GM23248 (cell line): ENCODE results near the gene SIGLEC1. TPM values are rescaled to one million over a fixed set of nuclear protein-coding genes. Genes with fewer than 3 reads are reported as not detected.

Experiments
- DNase-seq: peaks from one replicate; pipeline ENCODE4 v3.0.0-alpha.2; 2015
- H2AFZ ChIP-seq: fragments of 200-600 bp; sonication (generic); 2 replicates; pipeline ENCODE4 v1.6.1; 2016; ENCODE audit warnings: antibody characterized with exemption
- H3F3A ChIP-seq: fragments of 200-600 bp; sonication (generic); 2 replicates; pipeline ENCODE4 v1.6.1; 2016; ENCODE audit warnings: mild to moderate bottlenecking, antibody characterized with exemption, mixed run types; ENCODE audit not compliant: insufficient read depth
- H3K27ac ChIP-seq: fragments of 200-600 bp; sonication (generic); 2 replicates; pipeline ENCODE4 v1.5.1; 2016; ENCODE audit warnings: mild to moderate bottlenecking
- H3K27me3 ChIP-seq: fragments of 200-600 bp; sonication (generic); replicated peaks from 2 replicates; pipeline ENCODE4 v1.6.1; 2016; ENCODE audit warnings: mild to moderate bottlenecking; ENCODE audit not compliant: insufficient read depth
- H3K36me3 ChIP-seq: fragments of 200-600 bp; sonication (generic); 2 replicates; pipeline ENCODE4 v1.6.1; 2016; ENCODE audit warnings: low read depth, mild to moderate bottlenecking
- H3K4me1 ChIP-seq: fragments of 200-600 bp; sonication (generic); 2 replicates; pipeline ENCODE4 v1.6.1; 2016; ENCODE audit warnings: mild to moderate bottlenecking; ENCODE audit not compliant: insufficient read depth
- H3K4me2 ChIP-seq: fragments of 200-600 bp; sonication (generic); one replicate; pipeline ENCODE4 v1.6.1; 2016; ENCODE audit warnings: mild to moderate bottlenecking; ENCODE audit not compliant: unreplicated experiment
- H3K4me3 ChIP-seq: fragments of 200-600 bp; sonication (generic); 2 replicates; pipeline ENCODE4 v1.5.1; 2016; ENCODE audit warnings: mild to moderate bottlenecking
- H3K79me2 ChIP-seq: fragments of 200-600 bp; sonication (generic); 2 replicates; pipeline ENCODE4 v1.6.1; 2016; ENCODE audit warnings: mild to moderate bottlenecking; ENCODE audit not compliant: insufficient read depth
- H3K9ac ChIP-seq: fragments of 200-600 bp; sonication (generic); 2 replicates; pipeline ENCODE4 v1.6.1; 2016; ENCODE audit warnings: mild to moderate bottlenecking
- H3K9me2 ChIP-seq: fragments of 200-600 bp; sonication (generic); 2 replicates; pipeline ENCODE4 v1.6.1; 2016; ENCODE audit warnings: mixed run types, mild to moderate bottlenecking, moderate library complexity; ENCODE audit not compliant: insufficient read depth
- H3K9me3 ChIP-seq: fragments of 200-600 bp; sonication (generic); one replicate; pipeline ENCODE4 v1.6.1; 2017; ENCODE audit warnings: low read depth
- H4K20me1 ChIP-seq: fragments of 200-600 bp; sonication (generic); 2 replicates; pipeline ENCODE4 v1.6.0; 2016; ENCODE audit not compliant: insufficient read depth
- EZH2 ChIP-seq: fragments of 200-600 bp; sonication (generic); IDR thresholded peaks from 2 replicates; pipeline ENCODE4 v1.6.1; 2018; ENCODE audit warnings: antibody characterized with exemption, mild to moderate bottlenecking; ENCODE audit not compliant: insufficient read depth, poor library complexity, severe bottlenecking
- EZH2phosphoT487 ChIP-seq: fragments of 200-600 bp; sonication (generic); IDR thresholded peaks from 2 replicates; pipeline ENCODE4 v1.6.1; 2018; ENCODE audit warnings: antibody characterized with exemption, moderate library complexity, mild to moderate bottlenecking, low read depth; ENCODE audit not compliant: insufficient read depth
- WGBS, 2 experiments: methylation state at CpG; one replicate each; pipeline ENCODE4 v1.1.6; 2015 to 2017; ENCODE audit warnings: low lambda C conversion rate in 2 of 2, low coverage in 1 of 2; ENCODE audit errors: missing lambda C conversion rate in 2 of 2; 5-methylcytosine and 5-hydroxymethylcytosine counted together
- in situ Hi-C: fragments of 300-500 bp; cut with MboI; formaldehyde crosslinking; loops from 2 replicates; pipeline ENCODE4 v1.15.0; 2020
- polyA plus RNA-seq: library from polyadenylated mRNA; unstranded; fragments of >200 nt; fragmentation: Nextera tagmentation; extraction: Ambion mirVana; gene quantifications from 2 replicates; pipeline ENCODE4 v1.2.1, GENCODE V29; 2016
- total RNA-seq: library from RNA; depleted of rRNA; stranded (reverse); fragments of >200 nt; shearing (Covaris generic); gene quantifications from 2 replicates; pipeline ENCODE4 v1.2.3, GENCODE V29; 2014

Gene SIGLEC1
- total and polyA plus RNA-seq, 2 experiments from 2014 or later, result not detected

GRCh38 chr20:3739926-3740451 lies 27.6 kb upstream of the SIGLEC1 start:
- Histone ChIP-seq H3K9me3 (no peaks in the 10 kb centered on the region), H3K9ac (no peak overlapping the region), H3F3A (no peaks in the 10 kb centered on the region), H3K36me3 (no peaks in the 10 kb centered on the region), H3K9me2 (no peaks in the 10 kb centered on the region), H2AFZ (no peak overlapping the region), H3K27ac (no peak overlapping the region), H3K27me3 (no peaks in the 10 kb centered on the region), H3K79me2 (no peaks in the 10 kb centered on the region), H3K4me1 (no peaks in the 10 kb centered on the region), H3K4me3 (no peak overlapping the region), H4K20me1 (no peaks in the 10 kb centered on the region), H3K4me2 (no peak overlapping the region)
- no peak for TF ChIP-seq EZH2phosphoT487
- no peak for TF ChIP-seq EZH2
- 57 to 58% methylated on average over 7 of the region's 7 CpGs for WGBS, 2 experiments
- DNase-seq, result no peak
- in situ Hi-C loops, result no loop called here

GRCh38 chr20:3739054-3739925 lies 26.9 kb upstream of the SIGLEC1 start:
- H3K4me2 ChIP-seq, result no peak overlapping the region
- no peak overlapping the region for H3K4me3 ChIP-seq
- TF ChIP-seq EZH2, result no peak
- no peak for TF ChIP-seq EZH2phosphoT487
- in situ Hi-C loops, result no loop called here
- H3K9ac ChIP-seq, result no peak overlapping the region
- 77 to 81% methylated on average over 19 of the region's 19 CpGs for WGBS, 2 experiments
- H3K4me1 ChIP-seq, result no peaks in the 10 kb centered on the region
- H3K9me2 ChIP-seq, result no peaks in the 10 kb centered on the region
- H3K36me3 ChIP-seq, result no peaks in the 10 kb centered on the region
- H4K20me1 ChIP-seq, result no peaks in the 10 kb centered on the region
- no peaks in the 10 kb centered on the region for H3K27me3 ChIP-seq
- no peak overlapping the region for H3K27ac ChIP-seq
- H3K9me3 ChIP-seq, result no peaks in the 10 kb centered on the region
- no peak overlapping the region for H2AFZ ChIP-seq
- no peaks in the 10 kb centered on the region for H3F3A ChIP-seq
- DNase-seq, result no peak
- no peaks in the 10 kb centered on the region for H3K79me2 ChIP-seq

DNA sequence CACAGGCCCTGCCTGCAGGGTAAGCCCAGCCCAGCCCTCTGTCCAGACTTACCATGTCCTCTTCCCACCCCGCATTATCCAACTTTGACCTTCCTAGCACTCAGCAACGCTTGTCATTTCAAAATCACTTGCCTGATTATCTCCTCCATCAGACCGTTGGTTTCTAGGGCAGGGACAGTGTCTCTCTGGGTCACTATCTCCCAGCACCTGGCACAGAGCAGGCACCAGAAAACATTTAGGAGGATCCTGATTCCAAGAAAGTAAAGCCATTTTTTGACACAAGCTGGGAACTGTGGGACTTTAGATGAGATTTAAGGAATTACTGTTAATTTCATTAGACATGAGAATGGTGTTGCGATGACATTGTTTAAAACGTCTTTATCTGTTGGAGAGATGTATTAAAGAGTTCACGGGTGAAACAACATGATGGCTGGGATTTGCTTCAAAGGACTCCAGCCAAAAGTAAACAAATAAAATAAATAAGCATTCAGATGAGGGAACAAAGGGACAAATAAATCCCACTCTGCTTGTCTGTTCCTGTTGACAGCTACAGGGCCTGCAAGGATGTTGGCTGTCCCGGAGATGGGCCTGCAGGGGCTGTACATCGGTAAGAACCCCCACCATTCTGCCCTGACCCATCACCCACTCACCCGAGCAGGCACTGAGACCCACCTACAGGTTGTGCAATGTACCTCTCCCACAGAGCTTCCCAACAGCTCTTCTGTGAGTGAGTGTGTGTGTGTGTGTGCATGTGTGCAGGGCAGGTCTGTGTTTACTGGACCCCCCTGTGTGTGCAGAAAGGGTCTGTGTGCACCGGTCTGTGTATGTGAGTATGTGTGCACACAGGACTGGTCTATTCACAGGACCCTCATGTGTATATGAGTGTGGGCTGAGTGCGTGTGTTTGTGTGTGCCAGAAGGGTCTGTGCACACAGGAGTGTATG lies 26.0 kb upstream of the SIGLEC1 start:
- 65 to 69% methylated on average over 11 of the region's 11 CpGs for WGBS, 2 experiments
- in situ Hi-C loops, result no loop called here

DNA sequence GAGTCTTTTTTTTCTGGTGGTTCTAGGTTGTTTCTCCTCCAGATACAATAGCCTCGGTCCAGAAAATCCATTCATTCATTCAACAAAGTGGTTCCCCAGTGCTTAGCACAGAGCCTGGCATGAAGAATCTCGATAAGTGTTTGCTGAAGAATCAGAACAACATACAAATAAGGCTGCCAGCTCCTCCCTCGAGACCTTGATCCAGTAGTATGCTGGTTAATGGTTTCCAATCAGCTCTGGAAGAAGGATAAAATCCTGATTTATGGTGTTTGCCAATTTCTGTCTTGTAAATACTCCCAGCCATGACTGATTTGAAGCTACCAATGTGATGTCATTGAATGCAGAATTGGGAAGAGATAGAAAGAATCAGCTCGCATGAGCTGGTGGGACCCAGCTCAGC lies 23.4 kb upstream of the SIGLEC1 start:
- no peak overlapping the region for H3K9ac ChIP-seq
- TF ChIP-seq EZH2 (no peak), EZH2phosphoT487 (no peak)
- no peaks in the 10 kb centered on the region for H3K4me1 ChIP-seq
- no peaks in the 10 kb centered on the region for H3K79me2 ChIP-seq
- no peak overlapping the region for H2AFZ ChIP-seq
- peaks cover 13% of the 10 kb centered on the region for H3K27me3 ChIP-seq
- no peaks in the 10 kb centered on the region for H3K9me2 ChIP-seq
- no peaks in the 10 kb centered on the region for H3F3A ChIP-seq
- in situ Hi-C loops, result no loop called here
- H3K4me3 ChIP-seq, result no peak overlapping the region
- H3K36me3 ChIP-seq, result no peaks in the 10 kb centered on the region
- DNase-seq, result no peak
- H4K20me1 ChIP-seq, result no peaks in the 10 kb centered on the region
- WGBS, 2 experiments, result 59 to 64% methylated on average over 4 of the region's 4 CpGs
- no peak overlapping the region for H3K27ac ChIP-seq
- no peaks in the 10 kb centered on the region for H3K9me3 ChIP-seq
- no peak overlapping the region for H3K4me2 ChIP-seq

More for the DNA sequence above, 26.0 kb upstream of the SIGLEC1 start:
- H3K4me1 ChIP-seq, result no peaks in the 10 kb centered on the region
- no peaks in the 10 kb centered on the region for H3K9me2 ChIP-seq
- peaks cover 3% of the 10 kb centered on the region; the same call in 1 of the 2 replicates for H3K27me3 ChIP-seq
- H3K36me3 ChIP-seq, result no peaks in the 10 kb centered on the region
- no peak for TF ChIP-seq EZH2phosphoT487
- no peak for TF ChIP-seq EZH2
- H3F3A ChIP-seq, result no peaks in the 10 kb centered on the region
- H3K9me3 ChIP-seq, result no peaks in the 10 kb centered on the region
- no peak overlapping the region for H3K27ac ChIP-seq
- no peaks in the 10 kb centered on the region for H4K20me1 ChIP-seq
- no peak overlapping the region for H3K4me2 ChIP-seq
- no peaks in the 10 kb centered on the region for H3K79me2 ChIP-seq
- no peak overlapping the region for H3K9ac ChIP-seq
- no peak for DNase-seq
- no peak overlapping the region for H2AFZ ChIP-seq
- no peak overlapping the region for H3K4me3 ChIP-seq
